ENCODE data around the gene PPP2R5C.

The PPP2R5C gene

GRCh38 chr14:101975231-101975630, 213.7 kb downstream of the PPP2R5C start:
- DNase-seq = no peak

Data from inflammatory macrophage treated with lipopolysaccharide for 1 hour (primary cell).